NB4 (cell line): Measurements from ENCODE around the gene KLF18.

ENCODE experiments used
- MYC ChIP-seq: IDR thresholded peaks from 2 replicates; pipeline ENCODE4 v1.6.1; 2011; ENCODE audit warnings: low read depth, low read length
- POLR2A ChIP-seq: IDR thresholded peaks from 2 replicates; pipeline ENCODE4 v1.6.1; 2011; ENCODE audit warnings: mild to moderate bottlenecking; ENCODE audit not compliant: insufficient read length; ENCODE audit errors: extremely low read depth
- TF ChIP-seq, protein P1 (sequence below): IDR thresholded peaks from one replicate; pipeline ENCODE4 v1.5.1; 2012; ENCODE audit warnings: low read depth, low read length
- TF ChIP-seq, protein P2 (sequence below): IDR thresholded peaks from 2 replicates; pipeline ENCODE4 v1.6.1; 2011; ENCODE audit warnings: low read depth, low read length

DNA sequence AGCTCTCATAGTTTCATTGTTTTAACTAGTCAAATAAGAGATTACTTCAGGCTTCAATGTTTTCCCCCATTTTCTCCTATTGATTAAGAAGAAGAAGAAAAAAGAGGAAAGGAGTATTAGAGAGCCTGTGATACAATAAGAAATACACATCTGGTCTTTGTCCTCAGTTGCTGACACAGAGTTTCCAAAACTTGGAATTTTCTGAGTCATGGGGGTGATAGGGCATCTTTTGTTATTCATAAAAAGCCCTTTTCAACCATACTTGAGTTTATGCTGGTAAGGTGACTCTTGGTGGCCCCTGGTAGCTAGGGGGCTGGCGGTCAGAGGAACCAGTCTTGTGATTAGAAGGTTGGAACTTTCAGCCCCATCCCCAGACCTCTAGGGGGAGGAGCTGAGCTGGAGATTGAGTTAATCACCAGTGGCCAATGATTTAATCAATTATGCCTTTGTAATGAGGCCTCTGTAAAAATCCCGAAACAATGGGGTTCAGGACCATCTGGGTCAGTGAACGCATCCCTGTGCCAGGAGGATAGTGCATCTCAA is 28.9 kb upstream of the KLF18 start:
- no peak for TF ChIP-seq MYC
- TF ChIP-seq POLR2A = no peak
- TF ChIP-seq, protein P1, sequence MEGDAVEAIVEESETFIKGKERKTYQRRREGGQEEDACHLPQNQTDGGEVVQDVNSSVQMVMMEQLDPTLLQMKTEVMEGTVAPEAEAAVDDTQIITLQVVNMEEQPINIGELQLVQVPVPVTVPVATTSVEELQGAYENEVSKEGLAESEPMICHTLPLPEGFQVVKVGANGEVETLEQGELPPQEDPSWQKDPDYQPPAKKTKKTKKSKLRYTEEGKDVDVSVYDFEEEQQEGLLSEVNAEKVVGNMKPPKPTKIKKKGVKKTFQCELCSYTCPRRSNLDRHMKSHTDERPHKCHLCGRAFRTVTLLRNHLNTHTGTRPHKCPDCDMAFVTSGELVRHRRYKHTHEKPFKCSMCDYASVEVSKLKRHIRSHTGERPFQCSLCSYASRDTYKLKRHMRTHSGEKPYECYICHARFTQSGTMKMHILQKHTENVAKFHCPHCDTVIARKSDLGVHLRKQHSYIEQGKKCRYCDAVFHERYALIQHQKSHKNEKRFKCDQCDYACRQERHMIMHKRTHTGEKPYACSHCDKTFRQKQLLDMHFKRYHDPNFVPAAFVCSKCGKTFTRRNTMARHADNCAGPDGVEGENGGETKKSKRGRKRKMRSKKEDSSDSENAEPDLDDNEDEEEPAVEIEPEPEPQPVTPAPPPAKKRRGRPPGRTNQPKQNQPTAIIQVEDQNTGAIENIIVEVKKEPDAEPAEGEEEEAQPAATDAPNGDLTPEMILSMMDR = no peak
- TF ChIP-seq, protein P2, sequence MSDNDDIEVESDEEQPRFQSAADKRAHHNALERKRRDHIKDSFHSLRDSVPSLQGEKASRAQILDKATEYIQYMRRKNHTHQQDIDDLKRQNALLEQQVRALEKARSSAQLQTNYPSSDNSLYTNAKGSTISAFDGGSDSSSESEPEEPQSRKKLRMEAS = no peak
